Fibroblast of upper back skin (primary cell): ENCODE data around the gene SCN4B.
"Not testable (repeated sequence)": the region's sequence is repeated elsewhere in the genome, so short reads cannot be mapped to it uniquely, and the experiment has no call there.

Source experiments
- DNase-seq: peaks from one replicate; pipeline ENCODE4 v3.0.0-alpha.2; 2013

SCN4B gene

GRCh38 chr11:118152552-118153471, at the start of gene SCN4B:
Gene SCN4B (minus strand): TSS chr11:118152823. CDS start chr11:118152673, 150 bp downstream.
- DNase-seq: peak; percentile 50

GRCh38 chr11:118201966-118202365, 49.3 kb upstream of the SCN4B start:
- no peak for DNase-seq

DNA sequence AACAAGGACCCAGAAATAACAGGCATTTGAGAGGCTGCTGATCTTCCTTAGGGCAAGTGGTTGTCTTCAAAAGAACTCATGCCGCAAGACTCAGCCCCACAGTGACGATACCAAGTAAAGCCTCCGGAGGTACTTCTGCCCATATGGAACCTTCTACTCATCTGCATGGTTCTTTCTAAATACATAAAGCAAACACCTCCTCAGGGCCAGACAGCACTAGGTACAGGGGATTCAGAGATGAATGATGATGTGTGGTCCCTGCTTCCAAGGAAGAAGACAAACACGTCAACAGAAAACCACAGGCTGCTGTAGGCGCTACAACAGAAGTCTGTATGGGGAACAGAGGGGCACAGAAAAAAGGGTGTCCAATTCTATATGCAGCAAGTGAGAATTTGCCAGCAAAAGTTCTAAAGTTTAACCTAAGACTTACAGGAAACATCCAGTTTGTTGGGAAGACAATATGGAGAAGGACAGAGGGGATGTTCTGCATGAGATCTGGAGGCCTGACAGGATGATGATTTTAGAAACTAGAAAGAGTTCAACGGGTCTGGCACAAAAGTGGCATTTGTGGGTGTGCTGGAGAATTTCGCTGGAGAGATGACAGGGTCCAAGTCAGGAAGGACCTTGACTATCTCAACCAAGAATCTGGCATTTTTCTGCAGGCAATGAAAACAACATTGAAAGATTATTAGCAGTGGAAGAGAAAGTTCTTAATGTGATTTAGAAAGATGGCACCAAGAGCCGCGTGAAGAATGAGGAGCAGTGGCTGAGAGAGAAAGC, 48.5 kb upstream of the SCN4B start:
- DNase-seq: no peak

- DNase-seq: no peak
These were observed 47.9 kb upstream of the SCN4B start for GRCh38 chr11:118200497-118200896.

- no peak for DNase-seq
These were observed 46.5 kb upstream of the SCN4B start for GRCh38 chr11:118199135-118199534.

DNA sequence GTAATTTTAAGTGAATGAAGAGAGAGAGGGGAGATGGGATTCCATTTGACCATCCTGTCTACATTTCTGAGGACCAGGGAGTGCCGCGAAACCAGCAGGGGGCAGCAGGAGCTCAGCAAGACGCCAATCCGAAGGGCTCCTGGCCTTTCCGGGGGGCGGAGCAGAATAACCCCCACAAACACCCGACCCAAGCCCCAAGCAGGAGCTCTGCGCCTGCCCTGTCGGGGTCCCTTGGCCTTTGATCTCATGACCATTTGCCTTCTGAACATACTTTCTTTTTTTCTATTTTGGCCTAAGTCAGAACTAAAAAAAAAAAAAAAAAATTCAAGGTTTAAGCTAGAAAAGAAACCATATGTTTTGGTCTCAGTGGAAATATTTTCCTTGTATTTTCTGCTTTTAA, 45.7 kb upstream of the SCN4B start:
- peak; percentile 53 for DNase-seq

GRCh38 chr11:118194835-118195627, 42.4 kb upstream of the SCN4B start:
- DNase-seq: peak; percentile 58

GRCh38 chr11:118193910-118194566, 41.4 kb upstream of the SCN4B start:
- DNase-seq: no peak

GRCh38 chr11:118192817-118193216, 40.2 kb upstream of the SCN4B start:
- not testable (repeated sequence) for DNase-seq

GRCh38 chr11:118190942-118191506, 38.4 kb upstream of the SCN4B start:
- not testable (repeated sequence) for DNase-seq

DNA sequence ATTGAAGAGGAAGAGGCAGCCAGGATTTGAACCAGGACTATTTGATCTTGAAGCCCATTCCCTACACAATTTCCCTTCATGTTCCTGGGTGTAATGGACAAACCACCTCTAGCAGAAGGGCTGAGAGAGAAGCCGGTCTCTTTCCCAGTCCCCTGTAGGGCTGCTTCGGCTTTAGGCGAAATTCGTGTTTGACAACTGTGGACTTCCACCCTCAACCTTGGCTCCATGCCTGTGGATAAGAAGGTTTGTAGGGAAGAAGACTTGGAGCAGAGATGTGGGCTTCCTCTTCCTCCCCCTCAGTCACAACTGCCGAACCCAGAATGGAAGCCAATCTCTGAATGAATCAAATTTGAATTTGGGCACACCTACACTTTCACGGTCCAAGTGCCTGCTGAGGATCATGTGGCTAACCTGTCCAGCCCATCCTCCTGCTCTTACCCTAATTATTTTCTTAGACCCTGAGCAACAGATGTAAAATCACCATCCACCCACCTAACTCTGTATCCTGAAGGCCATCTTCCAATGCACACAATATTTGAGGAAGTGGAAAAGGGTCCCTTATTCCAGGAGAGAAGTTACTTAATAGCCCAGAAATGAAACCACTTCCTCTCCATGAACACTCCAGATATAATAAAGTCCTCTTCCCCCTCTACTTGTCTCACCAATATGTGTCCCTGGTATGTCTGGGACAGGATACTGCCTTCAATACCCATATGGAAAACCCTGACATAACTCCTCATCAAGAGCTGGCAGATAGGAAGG, 33.9 kb upstream of the SCN4B start:
- DNase-seq: no peak

DNA sequence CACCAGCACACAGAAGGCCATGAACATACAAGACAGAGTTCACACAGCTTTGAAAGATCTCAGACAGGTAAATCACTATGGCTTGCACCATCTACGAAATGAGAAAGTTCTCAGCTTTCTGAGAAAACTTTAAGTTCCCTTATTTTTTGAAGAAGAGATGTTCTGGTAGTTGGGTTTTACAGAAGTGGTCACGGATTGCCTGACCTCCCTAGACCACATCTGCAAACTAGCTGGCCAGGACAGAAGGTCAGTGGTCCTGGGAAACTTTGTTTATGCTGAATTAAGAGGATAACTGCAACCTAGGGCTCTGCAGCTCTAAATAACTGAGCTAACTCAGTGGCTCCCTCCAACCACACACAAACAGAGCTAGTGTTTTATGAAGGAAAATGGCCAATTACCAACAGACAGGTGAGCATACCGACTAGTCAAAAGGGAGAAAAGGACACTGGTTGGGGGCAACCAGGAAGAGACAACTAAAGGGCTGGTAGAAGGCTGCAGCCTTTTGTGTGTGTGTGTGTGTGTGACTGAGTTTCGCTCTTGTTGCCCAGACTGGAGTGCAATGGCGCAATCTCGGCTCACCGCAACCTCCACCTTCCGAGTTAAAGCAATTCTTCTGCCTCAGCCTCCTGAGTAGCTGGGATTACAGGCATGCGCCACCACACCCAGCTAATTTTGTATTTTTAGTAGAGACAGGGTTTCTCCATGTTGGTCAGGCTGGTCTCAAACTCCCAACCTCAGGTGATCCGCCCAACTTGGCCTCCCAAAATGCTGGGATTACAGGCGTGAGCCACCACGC, 32.4 kb upstream of the SCN4B start:
- no peak for DNase-seq

GRCh38 chr11:118183691-118184090, 31.1 kb upstream of the SCN4B start:
- DNase-seq: not testable (repeated sequence)

DNA sequence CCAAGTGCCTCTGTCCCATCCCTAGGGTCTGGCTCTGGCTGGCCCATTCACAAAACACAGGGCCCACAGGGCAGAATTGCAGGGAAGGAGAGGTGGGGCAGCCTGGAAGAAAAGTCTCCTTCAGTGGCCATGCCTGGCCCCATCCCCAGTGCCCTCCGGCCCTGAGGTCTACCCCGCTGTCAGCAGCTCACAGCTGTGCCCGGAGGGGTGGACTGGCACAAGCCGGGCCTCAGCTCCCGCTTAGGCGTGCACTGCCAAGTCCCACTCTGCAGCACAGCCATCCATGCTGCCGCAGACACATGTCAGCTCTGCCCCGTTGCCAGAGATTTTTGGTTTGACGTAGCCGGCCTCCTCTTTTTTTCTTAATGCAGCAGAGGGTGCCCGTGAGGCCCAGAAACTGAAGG, 27.7 kb upstream of the SCN4B start:
- DNase-seq: peak; percentile 53

DNA sequence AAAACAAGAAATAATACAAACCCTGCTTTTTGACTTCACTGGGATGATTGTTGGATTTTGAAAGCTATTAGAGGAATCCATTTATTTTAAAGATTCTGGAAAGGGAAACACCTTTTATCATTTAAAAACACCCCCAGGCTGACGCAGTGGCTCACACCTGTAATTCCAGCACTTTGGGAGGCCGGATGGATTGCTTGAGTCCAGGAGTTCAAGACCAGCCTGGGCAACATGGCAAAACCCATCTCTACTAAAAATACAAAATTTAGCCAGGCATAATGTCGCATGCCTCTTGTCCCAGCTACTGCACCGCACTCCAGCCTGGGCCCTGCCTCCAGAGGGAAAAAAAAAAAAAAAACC, 24.1 kb upstream of the SCN4B start:
- DNase-seq: no peak

GRCh38 chr11:118175993-118176777, 23.6 kb upstream of the SCN4B start, which contains the start of gene SCN2B:
Gene SCN2B (minus strand): TSS chr11:118176639. CDS start chr11:118176431, 208 bp downstream.
- DNase-seq: peak; percentile 7

DNA sequence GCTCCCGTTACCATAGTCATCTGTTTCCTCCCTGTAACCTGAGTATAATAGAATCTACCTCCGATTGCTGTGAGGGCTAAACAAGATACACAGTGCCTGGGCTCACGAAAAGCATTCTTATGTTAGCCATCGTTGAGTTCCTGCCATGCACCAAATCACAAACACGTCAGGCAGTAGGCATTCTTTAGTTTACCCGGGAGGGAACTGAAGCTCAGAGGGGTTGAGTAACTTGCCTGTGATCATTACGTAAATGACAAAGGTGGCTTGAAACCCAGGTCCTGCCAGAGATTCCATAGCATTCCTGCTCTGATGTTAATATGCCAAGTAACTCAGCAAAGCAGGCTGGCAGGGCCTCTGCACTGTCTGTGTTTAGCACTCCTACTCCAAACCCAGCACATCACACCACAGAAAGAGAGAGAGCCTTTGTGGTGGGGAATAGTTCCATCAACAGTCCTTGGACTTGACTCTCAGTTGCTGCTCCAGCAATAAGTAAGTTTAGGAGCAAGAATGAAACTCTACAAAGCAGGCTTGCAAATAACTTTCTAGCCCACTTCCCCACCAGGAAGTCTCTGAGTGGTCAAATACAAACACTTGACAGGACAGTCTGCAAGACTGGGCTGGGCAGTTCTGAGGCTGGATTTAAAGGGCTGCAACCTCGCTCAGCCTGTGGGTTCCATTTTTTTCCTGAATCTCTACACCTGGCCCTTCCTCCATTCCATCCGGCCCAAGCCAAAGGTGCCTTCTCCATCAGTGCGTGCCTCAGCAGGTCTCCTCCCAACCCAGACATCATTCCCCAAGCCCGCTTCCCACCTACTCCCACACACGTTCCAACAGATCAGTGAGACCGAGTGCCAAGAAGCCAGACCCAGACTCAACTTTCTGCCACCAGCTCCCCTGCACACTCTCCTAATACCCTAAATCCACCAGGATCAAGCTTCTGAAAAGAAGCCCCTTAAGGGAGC, 22.7 kb upstream of the SCN4B start:
- peak; percentile 8 for DNase-seq

- DNase-seq: no peak
These were observed 21.5 kb upstream of the SCN4B start for GRCh38 chr11:118174006-118174567.
